GM12865 (cell line): ENCODE measurements around the gene BAG5.
A peak's percentile ranks its signal among the peaks of the same experiment; 100 is the strongest.

ENCODE experiments used
- DNase-seq: peaks from one replicate; pipeline ENCODE4 v3.0.0; 2010; ENCODE audit warnings: low read depth
- H3K4me3 ChIP-seq: 2 replicates; pipeline ENCODE4 v1.5.1; 2011; ENCODE audit warnings: mild to moderate bottlenecking, low read depth, low read length, control low read depth
- TF ChIP-seq, protein P1 (sequence below): IDR thresholded peaks from 2 replicates; pipeline ENCODE4 v1.5.1; 2011; ENCODE audit warnings: low read length, control low read depth, low read depth, inconsistent platforms; ENCODE audit not compliant: insufficient read depth; ENCODE audit errors: missing control alignments

The BAG5 gene

GRCh38 chr14:103532216-103533136, 30.0 kb downstream of the BAG5 start:
- no peak overlapping the region for H3K4me3 ChIP-seq
- TF ChIP-seq, protein P1, sequence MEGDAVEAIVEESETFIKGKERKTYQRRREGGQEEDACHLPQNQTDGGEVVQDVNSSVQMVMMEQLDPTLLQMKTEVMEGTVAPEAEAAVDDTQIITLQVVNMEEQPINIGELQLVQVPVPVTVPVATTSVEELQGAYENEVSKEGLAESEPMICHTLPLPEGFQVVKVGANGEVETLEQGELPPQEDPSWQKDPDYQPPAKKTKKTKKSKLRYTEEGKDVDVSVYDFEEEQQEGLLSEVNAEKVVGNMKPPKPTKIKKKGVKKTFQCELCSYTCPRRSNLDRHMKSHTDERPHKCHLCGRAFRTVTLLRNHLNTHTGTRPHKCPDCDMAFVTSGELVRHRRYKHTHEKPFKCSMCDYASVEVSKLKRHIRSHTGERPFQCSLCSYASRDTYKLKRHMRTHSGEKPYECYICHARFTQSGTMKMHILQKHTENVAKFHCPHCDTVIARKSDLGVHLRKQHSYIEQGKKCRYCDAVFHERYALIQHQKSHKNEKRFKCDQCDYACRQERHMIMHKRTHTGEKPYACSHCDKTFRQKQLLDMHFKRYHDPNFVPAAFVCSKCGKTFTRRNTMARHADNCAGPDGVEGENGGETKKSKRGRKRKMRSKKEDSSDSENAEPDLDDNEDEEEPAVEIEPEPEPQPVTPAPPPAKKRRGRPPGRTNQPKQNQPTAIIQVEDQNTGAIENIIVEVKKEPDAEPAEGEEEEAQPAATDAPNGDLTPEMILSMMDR, result no peak
- no peak for DNase-seq

- H3K4me3 ChIP-seq, result no peak overlapping the region
- TF ChIP-seq, protein P1, result no peak
- no peak for DNase-seq
These were observed 30.8 kb downstream of the BAG5 start for GRCh38 chr14:103531421-103532215.

DNA sequence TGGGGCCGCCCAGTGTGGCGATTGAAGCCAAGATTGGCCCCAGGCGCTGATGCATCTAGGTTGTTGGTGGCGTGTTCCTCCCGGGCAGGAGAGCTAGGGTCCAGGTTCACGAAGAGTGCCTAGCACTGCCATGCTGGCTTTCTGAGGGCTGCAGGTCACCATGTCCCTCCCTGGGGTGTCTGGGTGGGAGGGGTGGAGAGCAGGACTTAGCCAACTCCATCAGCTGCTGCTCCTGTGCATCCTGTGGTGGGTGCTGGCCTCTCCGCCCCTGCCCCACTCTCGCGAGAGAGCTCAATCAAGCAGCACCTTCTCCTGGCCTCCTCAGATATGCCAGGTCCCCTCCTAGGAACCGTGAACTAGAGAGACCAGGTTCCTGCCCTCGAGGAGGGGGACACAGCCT, 31.6 kb downstream of the BAG5 start:
- no peak overlapping the region for H3K4me3 ChIP-seq
- no peak for DNase-seq
- TF ChIP-seq, protein P1, result no peak

GRCh38 chr14:103530390-103530789, 32.1 kb downstream of the BAG5 start:
- no peak for DNase-seq
- TF ChIP-seq, protein P1, result no peak
- peak overlapping the region; percentile 67; the same call in 1 of the 2 replicates for H3K4me3 ChIP-seq

DNA sequence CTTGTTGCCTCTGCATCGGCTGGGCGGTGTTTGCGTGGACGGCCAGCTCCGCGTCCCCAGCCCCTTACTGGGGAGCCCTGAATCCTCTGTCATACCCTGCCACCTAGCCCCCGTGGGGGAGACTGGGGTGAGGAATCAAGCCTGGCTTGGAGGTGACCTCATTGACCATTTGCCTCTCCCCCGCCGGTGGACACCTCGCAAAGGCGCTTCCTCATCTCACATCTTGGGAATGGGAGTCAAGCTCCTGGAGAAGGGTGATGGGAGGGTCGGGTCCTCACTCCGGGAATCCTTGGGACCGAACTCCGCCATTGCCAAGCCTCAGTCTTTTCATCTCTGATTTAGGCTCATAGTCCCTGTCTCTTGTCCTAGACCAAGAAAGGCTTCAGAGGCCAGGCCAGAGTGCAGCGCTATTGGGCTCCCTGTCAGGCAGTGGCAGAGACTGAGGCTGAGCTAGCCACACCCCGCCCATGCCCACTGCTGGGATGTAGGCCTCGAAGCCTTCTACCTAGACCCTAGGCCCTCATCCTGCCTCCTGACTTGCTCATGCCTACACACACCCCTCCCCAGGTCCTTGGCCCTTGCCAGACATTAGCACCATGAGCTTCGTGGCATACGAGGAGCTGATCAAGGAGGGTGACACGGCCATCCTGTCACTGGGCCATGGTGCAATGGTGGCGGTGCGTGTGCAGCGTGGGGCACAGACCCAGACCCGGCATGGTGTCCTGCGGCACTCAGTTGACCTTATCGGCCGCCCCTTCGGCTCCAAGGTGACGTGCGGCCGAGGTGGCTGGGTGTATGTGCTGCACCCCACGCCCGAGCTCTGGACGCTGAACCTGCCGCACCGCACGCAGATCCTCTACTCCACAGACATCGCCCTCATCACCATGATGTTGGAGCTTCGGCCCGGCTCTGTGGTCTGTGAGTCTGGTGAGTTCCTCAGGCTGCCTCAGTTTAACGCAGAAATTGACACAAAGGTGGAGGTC, 32.8 kb downstream of the BAG5 start:
- TF ChIP-seq, protein P1, result no peak
- no peak for DNase-seq
- H3K4me3 ChIP-seq, result peak overlapping the region; percentile 67
